Natural killer cell treated with Interleukin-12 subunit alpha and Interleukin-12 subunit beta and Interleukin-15 and Interleukin-18, amount 100 ng/mL, for 72 hours (primary cell): ENCODE results near the gene CIROP. TPM values are rescaled to one million over a fixed set of nuclear protein-coding genes. Genes with fewer than 3 reads are reported as not detected.
A peak's percentile ranks its signal among the peaks of the same experiment; 100 is the strongest.

Source experiments
- ATAC-seq, 2 donors: fragments of 150-1000 bp; cut with Tn5 transposase in 1 of 2; sonication (Bioruptor Pico), chemical (Tn5 transposase) in 1 of 2; 2 replicates each; pipeline ENCODE4 v1.10.0; 2021
- DNase-seq: peaks from one replicate; pipeline ENCODE4 v3.0.0; 2022; ENCODE audit warnings: low spot score
- H3K27ac Mint-ChIP-seq, 2 donors: 1 replicate in 1 of 2; 2 replicates in 1 of 2; pipeline ENCODE4 v1.8.0; 2022; ENCODE audit warnings: mixed read lengths in 2 of 2, mild to moderate bottlenecking in 1 of 2, moderate library complexity in 1 of 2
- H3K27me3 Mint-ChIP-seq, 2 donors: 1 replicate in 1 of 2; 2 replicates in 1 of 2; pipeline ENCODE4 v1.8.0; 2022; ENCODE audit warnings: mixed read lengths in 2 of 2
- H3K36me3 Mint-ChIP-seq: one replicate; pipeline ENCODE4 v1.8.0; 2022; ENCODE audit warnings: mixed read lengths
- H3K4me1 Mint-ChIP-seq, 2 donors: 1 replicate in 1 of 2; 2 replicates in 1 of 2; pipeline ENCODE4 v1.8.0; 2022; ENCODE audit warnings: low read depth in 2 of 2, mixed read lengths in 2 of 2, mild to moderate bottlenecking in 1 of 2
- H3K4me3 Mint-ChIP-seq: one replicate; pipeline ENCODE4 v1.8.0; 2022; ENCODE audit warnings: mixed read lengths
- H3K9me3 Mint-ChIP-seq: 2 replicates; pipeline ENCODE4 v1.8.0; 2022; ENCODE audit warnings: mixed read lengths
- total RNA-seq, 2 donors: library from RNA; stranded (reverse); gene quantifications; one replicate each; pipeline ENCODE4 v1.2.3, GENCODE V29; 2022

Gene CIROP
- total RNA-seq, 2 donors from 2014 or later = not detected

DNA sequence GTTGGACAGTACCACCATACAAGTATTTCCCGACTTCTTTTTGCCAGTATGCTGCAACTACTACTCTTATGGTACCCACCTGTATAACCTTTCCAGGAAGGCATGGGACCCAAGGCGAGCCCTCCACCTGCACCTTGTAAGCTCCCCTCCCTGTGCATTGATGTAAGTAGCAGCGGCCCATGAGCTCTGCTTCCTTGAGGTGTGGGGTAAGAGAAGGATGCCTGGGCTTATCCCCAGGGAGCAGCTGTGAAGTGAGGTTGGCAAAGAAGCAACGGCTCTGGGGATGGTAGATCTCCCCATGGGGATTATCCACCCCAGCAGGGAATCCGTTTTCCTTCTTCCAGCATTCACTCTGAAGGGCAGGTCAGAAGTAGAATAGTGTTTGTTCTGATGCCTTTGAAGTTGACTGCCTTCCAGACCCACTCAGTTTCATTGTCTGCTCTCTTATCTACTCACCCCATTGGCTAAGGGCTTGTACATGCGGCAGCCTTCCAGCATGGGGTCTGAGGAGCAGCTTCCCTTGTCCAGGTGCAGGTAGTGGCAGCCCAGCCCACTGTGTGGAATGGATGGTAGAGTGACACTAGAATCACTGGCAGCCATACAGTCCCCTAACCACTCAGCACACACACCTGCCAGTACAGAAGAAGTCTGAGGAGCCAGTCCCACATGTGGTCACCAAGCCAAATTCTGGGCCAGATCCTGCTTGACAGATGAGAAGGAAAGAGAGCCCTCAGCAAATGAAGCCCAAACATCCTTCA is 3.4 kb downstream of the CIROP start:
- H3K27ac Mint-ChIP-seq = no peak overlapping the region
- no peaks in the 10 kb centered on the region for H3K9me3 Mint-ChIP-seq
- H3K36me3 Mint-ChIP-seq = no peaks in the 10 kb centered on the region
- ATAC-seq = no peak
- H3K4me1 Mint-ChIP-seq = peaks cover 14 to 18% of the 10 kb centered on the region in 2 donors
- peaks cover 0 to 2% of the 10 kb centered on the region in 2 donors for H3K27me3 Mint-ChIP-seq
- no peak for DNase-seq
- no peak overlapping the region for H3K4me3 Mint-ChIP-seq

DNA sequence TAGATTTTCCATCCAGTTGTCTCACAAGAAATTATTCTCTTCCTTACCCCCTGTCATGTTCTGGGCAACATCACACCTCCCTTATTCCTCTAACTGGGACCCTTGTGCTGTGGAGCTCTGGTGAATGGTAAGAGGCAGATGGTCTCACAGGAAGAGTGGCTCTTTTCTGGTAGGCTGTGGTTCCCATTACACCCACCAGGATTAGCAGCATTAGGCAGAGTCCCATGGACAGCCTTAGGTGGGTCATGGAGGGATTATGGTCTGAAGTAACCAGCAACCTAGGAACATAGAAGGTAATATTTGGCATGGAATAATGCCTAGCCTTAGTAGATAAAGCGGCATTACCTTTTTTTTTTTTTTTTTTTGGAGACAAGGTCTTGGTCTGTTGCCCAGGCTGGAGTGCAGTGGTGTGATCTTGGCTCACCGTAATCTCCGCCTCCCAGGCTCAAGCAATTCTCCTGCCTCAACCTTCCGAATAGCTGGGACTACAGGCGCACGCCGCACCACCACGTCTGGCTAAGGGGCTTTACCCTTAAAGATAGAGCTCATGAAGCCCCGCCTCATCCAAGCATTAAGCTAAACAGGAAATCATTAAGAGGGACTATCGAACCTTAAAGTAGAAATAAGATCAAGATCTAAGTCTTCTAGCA is 5.5 kb downstream of the CIROP start:
- no peaks in the 10 kb centered on the region for H3K27me3 Mint-ChIP-seq
- no peaks in the 10 kb centered on the region for H3K9me3 Mint-ChIP-seq
- H3K4me3 Mint-ChIP-seq = no peak overlapping the region
- H3K4me1 Mint-ChIP-seq = peaks cover 16 to 18% of the 10 kb centered on the region in 2 donors
- ATAC-seq = no peak
- H3K36me3 Mint-ChIP-seq = no peaks in the 10 kb centered on the region
- no peak for DNase-seq
- no peak overlapping the region for H3K27ac Mint-ChIP-seq

DNA sequence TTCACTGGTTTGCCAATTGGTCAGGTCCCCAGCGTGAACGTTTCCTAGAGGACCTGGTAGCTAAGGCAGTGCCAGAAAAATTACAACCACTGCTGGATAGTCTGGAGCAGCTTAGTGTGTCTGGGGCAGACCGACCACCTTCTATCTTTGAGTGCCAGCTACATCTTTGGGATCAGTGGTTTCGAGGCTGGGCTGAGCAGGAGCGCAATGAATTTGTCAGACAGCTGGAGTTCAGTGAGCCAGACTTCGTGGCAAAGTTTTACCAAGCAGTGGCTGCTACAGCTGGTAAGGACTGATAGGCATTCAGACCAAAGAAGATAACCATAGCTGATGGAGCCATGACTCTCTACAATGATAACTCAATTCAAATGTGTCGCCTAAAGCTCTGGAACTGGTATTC is 7.0 kb downstream of the CIROP start:
- Mint-ChIP-seq H3K9me3 (no peaks in the 10 kb centered on the region), H3K27ac (no peak overlapping the region), H3K4me1 (peaks cover 16 to 25% of the 10 kb centered on the region in 2 donors), H3K27me3 (no peaks in the 10 kb centered on the region), H3K4me3 (no peak overlapping the region), H3K36me3 (no peaks in the 10 kb centered on the region)
- DNase-seq = no peak
- ATAC-seq = no peak

DNA sequence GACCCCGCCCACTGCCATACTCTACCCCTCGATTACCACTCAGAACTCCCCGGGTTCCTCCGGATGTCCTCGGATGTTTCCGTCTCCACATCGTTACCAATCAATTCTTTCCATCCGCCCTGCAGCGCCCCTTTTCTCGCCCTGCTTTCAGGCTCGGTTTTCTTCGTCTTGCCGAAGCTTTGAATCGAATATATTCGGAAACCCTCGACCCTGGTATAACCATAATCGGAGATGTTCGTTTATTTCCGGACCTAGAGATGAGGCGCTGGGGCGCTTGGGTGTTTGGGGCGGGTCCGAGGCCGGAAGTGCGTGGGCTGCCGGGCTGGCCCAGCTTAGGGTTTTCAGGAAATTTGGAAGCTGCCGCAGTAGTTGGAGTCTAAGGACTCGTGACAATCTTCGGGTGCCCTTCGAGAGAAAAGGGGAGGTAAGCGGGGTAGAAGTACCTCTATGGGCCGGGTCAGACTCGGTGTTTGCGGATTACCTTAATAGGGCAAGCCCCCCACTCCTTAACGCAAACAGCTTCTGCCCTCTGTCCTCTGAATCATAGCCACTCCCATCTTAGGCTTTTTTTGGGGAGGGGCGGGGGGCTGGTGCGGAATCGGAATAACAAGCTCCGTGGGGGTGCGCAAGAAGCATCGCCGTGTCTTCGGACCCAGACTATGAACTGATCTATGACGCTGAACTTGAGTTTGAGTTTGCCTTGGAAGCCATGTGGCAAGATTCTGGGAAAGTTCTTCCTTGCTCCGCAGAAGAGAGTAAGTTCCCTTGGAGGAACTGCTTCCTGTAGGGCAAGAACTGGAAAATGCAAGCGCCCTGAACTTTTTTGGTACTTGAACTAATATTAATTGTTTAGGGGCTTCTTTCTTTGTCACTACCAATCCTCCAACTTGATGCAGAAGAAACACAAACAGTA is 9.3 kb downstream of the CIROP start, which contains the start of gene C14orf119:
Gene C14orf119, plus strand, starts transcription at position 310 of the 913 bp plus-strand sequence. CDS start 2,154 bp downstream, outside the sequence.
- Mint-ChIP-seq H3K27me3 (no peaks in the 10 kb centered on the region), H3K4me3 (no peak within 1 kb of the TSS), H3K27ac (no peak within 1 kb of the TSS), H3K9me3 (no peaks in the 10 kb centered on the region), H3K36me3 (peaks cover 6% of the 10 kb centered on the region), H3K4me1 (peaks cover 16 to 30% of the 10 kb centered on the region in 2 donors)
- DNase-seq (peak; percentile 99), ATAC-seq (peak; percentile 95 to 96)

DNA sequence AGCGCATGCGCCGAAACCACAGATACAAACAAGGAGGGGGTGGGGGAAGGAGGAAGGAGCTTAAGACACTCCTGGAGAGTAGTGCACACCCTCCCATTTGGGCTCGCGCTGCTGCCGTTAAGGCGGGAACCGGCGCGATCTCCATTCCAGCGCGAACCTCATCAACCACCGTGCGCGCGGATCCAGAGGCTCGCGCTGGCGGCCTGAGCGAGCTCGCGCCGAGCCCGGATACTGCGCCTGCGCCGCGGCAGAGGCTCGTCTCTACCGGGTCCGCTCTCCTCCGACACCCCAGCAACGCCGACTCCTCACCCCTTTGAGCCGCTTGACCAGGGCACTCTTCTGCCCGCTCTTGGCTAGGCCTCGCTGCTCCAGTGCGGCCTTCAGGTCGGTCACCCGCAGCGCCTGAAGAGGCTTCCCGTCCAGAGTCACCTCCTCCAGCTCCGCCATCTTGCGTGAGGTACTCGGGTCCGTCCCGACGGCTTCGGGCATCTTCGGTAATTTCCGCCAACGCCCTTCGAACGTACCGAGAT is 10.1 kb downstream of the CIROP start, which contains the start of gene ACIN1:
Gene ACIN1, minus strand, starts transcription at position 471 of the 530 bp plus-strand sequence. Its CDS starts 24 bp downstream, at position 447.
- Mint-ChIP-seq H3K27ac (no peak within 1 kb of the TSS), H3K4me1 (peaks cover 16 to 31% of the 10 kb centered on the region in 2 donors), H3K4me3 (no peak within 1 kb of the TSS), H3K36me3 (peaks cover 6% of the 10 kb centered on the region), H3K9me3 (no peaks in the 10 kb centered on the region), H3K27me3 (no peaks in the 10 kb centered on the region)
- ATAC-seq (peak; percentile 61 to 69), DNase-seq (peak; percentile 81)

DNA sequence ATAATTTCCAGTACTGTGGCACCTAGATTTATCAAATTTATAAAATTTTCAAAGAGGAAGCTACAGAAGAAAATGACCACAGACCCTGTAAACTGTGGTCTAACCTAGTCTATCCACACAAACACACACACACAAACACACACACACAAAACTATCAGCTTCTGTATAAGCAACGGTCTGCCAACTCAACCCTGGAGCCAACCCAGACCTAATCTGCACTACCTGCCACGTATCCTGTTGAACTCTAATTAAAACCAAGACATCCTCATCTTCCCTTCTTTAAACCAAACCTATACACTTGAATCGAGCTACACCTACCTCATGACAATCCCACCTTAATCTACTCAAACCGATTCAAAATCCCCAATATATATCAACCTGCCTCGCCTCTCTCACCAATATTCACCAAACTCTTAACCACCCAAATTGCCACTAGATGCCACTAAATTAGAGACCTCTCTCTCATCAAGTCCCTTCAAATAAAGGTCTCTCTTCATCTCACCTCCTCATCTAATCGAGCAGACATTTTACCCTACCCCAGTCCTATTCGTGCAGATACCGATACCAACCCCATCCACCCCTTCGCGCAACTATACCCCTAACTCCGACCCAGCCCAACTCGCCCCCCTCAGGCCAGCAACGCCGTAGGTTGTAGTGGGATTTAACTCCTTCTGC is 10.7 kb downstream of the CIROP start:
- no peak for DNase-seq

DNA sequence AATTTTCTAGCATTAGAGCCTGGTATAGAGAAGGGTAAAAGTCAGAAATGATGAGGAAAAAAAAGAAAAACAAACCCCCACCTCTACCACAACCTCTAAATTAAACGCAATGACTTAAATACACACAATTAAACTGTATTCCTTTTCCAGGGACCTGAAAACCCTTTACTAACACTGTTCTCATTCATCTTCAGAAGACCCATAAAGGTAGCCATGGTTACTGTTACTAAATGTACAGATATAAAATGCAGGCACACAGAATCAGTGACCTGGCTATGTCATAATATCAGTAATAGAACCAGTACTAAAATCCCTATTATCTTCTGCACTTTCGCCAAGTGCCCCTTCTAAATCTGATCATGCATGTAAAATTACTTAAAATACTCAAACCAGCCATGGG is 11.3 kb downstream of the CIROP start:
- H3K9me3 Mint-ChIP-seq = no peaks in the 10 kb centered on the region

More for the DNA sequence above, 10.7 kb downstream of the CIROP start:
- peaks cover 16 to 34% of the 10 kb centered on the region in 2 donors for H3K4me1 Mint-ChIP-seq
- H3K9me3 Mint-ChIP-seq = no peaks in the 10 kb centered on the region
- H3K27me3 Mint-ChIP-seq = no peaks in the 10 kb centered on the region
- H3K36me3 Mint-ChIP-seq = peaks cover 12% of the 10 kb centered on the region
- no peak overlapping the region for H3K27ac Mint-ChIP-seq
- H3K4me3 Mint-ChIP-seq = no peak overlapping the region
- ATAC-seq = no peak

DNA sequence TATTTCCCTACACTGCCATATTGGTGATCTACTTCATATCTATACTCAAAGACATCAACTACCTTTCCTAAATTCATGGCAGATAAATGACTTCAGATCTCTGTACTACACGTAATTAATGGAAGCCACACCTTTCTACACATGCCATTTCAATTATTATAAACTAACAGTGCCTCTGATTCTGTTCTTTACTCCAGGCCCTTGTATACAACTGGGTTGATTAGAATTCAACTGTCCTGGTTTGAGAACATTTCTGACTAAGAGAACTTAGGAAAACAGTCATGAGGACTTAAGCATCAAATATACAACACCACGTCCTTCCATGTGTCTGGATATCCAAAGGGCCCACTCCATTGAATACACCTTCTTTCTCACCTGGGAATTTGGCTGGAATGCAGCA is 11.7 kb downstream of the CIROP start:
- Mint-ChIP-seq H3K27me3 (no peaks in the 10 kb centered on the region), H3K27ac (no peak overlapping the region), H3K4me3 (no peak overlapping the region), H3K36me3 (peaks cover 12% of the 10 kb centered on the region), H3K4me1 (peaks cover 16 to 34% of the 10 kb centered on the region in 2 donors), H3K9me3 (no peaks in the 10 kb centered on the region)
- DNase-seq (no peak), ATAC-seq (no peak)

More for the DNA sequence above, 11.3 kb downstream of the CIROP start:
- ATAC-seq (no peak), DNase-seq (no peak)
- Mint-ChIP-seq H3K36me3 (peaks cover 12% of the 10 kb centered on the region), H3K27ac (no peak overlapping the region), H3K27me3 (no peaks in the 10 kb centered on the region), H3K4me1 (peaks cover 16 to 34% of the 10 kb centered on the region in 2 donors), H3K4me3 (no peak overlapping the region)

DNA sequence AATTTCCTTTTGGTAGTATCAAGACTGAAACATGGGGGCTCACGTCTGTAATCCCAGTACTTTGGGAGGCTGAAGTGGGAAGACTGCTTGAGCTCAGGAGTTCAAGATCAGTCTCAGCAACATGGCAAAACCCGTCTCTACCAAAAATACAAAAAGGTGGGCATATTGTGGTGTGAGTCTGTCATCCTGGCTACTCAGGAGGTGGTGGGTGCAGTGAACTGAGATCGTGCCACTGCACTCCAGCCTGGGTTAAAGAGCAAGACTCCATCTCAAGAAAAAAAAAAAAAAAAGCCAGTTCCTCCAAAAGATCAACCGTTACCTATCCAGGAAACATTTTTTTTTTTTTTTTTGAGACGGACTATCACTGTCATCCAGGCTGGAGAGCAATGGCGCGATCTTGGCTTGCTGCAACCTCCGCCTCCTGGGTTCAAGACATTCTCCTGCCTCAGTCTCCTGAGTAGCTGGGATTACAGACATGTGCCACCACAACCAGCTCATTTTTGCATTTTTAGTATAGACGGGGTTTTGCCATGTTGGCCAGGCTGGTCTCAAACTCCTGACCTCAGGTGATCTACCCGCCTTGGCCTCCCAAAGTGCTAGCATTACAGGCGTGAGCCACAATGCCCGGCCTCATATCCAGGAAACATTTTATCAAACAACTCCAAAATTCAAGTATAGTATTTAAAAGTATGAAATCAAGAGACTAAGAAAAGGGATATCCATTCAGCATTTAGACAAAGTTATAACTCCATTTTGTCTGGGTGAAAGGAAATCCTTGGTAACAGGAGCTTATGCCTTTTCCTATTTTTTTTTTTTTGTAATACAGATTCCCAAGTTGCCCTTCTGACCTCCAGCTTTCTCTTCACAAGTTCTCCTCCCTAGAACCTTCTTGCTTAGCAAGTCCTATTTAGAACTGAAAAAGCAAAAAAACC is 13.2 kb downstream of the CIROP start:
- Mint-ChIP-seq H3K27me3 (no peaks in the 10 kb centered on the region), H3K36me3 (peaks cover 19% of the 10 kb centered on the region), H3K4me3 (no peak overlapping the region), H3K4me1 (peaks cover 9 to 25% of the 10 kb centered on the region in 2 donors), H3K27ac (peak overlapping the region in 1 of 2 donors; percentile 23), H3K9me3 (no peaks in the 10 kb centered on the region)
- no peak for ATAC-seq
- DNase-seq = no peak

DNA sequence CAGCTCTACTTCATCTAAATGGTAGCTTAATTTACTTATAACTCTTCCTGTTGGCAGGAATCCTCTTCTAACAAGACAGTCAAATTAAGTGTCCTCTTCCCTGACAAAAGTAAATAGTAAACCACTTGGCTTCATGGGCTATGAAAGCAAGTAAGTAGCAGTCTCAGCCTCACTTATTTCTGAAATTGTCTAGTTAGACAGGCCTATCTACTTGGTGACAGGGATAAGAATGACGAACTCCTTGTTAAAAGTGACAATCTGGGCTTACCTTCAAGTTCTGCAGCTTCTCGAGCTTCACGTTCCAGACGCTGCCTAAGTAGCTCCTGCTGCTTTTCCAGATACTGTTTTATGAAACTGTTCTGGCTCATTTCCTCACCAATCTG is 14.5 kb downstream of the CIROP start:
- DNase-seq (no peak), ATAC-seq (no peak)
- Mint-ChIP-seq H3K4me1 (peaks cover 16 to 29% of the 10 kb centered on the region in 2 donors), H3K27me3 (no peaks in the 10 kb centered on the region), H3K27ac (peak overlapping the region in 1 of 2 donors; percentile 17), H3K4me3 (no peak overlapping the region), H3K9me3 (no peaks in the 10 kb centered on the region), H3K36me3 (peaks cover 26% of the 10 kb centered on the region)

DNA sequence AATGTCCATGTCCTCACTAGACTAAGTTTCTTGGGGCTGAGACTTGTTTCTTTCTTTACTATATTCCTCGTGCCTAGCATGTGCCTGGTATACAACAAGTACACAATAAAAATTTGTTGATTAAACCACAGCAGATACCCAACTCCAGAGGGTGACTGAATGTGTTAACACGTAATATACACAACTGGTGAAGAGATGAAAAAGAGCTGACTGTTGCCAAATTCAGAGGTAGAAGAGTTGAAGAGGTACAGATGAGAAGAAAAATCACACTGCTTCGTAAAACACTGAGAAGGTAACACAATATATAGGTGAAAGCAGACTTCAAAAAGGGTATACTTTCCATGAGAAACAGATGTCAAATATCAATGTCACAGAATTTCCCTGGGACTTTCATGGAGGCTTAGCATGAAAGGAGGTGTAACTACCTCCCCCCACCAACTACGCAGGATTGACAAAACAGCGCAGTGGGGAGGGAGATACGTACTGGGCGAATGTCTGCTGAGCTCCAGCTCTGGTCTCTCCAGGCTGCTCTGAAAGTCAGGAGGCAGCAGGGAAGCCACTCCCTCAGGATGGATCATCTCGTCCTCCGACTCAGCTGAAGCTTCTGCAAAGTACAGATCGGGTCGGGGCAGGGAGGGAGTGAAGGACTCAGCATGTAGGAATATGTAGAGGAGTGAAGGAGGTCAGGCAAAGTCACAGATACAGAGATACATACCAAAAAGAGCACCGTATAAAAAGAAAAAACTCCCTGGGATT is 15.1 kb downstream of the CIROP start:
- Mint-ChIP-seq H3K36me3 (peaks cover 26% of the 10 kb centered on the region), H3K4me3 (no peak overlapping the region), H3K4me1 (peaks cover 17 to 31% of the 10 kb centered on the region in 2 donors), H3K27me3 (no peaks in the 10 kb centered on the region), H3K27ac (no peak overlapping the region), H3K9me3 (no peaks in the 10 kb centered on the region)
- DNase-seq (no peak), ATAC-seq (no peak)
